ENCODE measurements around the gene PDE6B.

PDE6B gene

DNA sequence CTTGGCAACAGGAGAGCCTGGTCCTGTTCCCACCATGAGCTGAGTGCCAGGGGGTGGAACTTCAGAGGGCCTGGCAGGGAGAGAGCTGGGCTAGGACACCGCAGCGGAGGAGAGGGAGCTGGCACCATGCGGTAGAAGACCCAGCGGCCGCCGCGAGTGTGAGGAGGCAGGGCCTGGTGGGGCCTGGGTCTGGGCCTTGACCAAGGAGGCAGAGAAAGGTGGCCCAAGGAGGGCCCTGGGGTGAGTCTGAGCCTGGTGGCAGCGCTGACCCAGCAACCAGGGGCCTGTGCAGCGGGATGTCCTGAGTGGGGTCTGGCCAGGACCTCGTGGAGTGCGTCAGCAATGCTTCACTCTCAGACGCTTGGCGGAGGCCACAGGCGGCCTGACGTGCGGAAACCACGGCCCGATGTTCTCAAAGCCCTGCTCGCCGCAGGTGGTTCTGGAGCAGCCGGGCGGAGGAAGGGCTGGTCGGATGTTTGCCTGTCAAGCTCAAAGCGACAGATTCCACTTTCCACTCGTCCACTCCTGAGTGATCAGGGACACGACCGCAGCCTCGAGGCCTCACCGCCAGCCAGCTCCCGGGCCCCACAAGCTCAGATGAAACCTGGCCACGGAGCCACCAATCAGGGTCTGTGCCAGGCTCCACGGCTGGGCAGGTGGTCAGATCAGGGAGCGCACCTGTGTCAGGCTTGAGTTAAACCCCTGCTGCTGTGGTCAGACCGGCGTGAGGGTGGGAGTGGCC lies 27.9 kb downstream of the PDE6B start:
- in situ Hi-C loops (cut with MboI; ENCODE audit: low pct_unique_long_range_greater_than_20kb, low sequenced_read_pairs), result no loop called here
- DNase-seq, result no peak

DNA sequence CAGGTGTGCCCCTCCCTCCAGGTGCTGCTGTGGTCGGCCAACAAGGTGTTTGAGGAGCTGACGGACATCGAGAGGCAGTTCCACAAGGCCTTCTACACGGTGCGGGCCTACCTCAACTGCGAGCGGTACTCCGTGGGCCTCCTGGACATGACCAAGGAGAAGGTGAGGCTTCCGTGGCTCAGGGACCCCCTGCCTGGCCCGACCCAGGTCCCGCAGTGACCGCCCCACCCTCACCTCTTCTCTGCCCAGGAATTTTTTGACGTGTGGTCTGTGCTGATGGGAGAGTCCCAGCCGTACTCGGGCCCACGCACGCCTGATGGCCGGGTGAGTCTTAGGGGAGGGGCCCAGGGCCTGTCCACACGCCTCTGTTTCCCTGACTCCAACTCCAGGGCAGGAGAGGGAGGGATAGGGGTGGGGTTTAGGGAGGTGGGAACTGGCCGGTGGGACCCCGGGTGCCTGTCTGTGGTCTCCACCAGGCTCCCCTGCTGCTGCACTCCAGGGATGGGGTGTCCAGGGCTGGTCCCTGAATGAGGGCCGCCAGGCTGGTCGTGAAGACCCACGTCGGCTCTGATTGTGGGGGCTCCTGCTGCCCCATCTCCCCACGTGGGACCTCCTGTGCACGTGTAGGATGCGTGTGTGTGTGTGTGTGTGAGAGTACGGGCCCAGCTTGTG lies 28.6 kb downstream of the PDE6B start:
- in situ Hi-C loops (cut with MboI; ENCODE audit: low pct_unique_long_range_greater_than_20kb, low sequenced_read_pairs), result no loop called here
- no peak for DNase-seq

DNA sequence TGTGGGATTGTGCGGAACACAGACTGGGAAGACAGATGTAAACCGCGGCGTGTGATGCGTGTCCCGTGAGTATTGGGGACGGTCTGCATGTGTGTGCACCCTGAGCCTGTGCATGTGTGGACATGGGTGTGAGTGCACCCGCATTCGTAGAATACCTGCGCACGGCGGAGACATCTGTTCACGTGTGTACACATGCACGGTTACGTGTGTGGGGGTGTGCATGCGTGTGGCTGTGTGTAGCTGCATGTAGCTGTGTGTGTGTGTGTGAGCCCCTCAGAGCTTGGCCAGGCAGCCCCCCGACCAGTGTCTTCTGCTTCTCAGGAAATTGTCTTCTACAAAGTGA lies 29.1 kb downstream of the PDE6B start:
- in situ Hi-C loops (cut with MboI; ENCODE audit: low pct_unique_long_range_greater_than_20kb, low sequenced_read_pairs), result no loop called here
- no peak for DNase-seq

DNA sequence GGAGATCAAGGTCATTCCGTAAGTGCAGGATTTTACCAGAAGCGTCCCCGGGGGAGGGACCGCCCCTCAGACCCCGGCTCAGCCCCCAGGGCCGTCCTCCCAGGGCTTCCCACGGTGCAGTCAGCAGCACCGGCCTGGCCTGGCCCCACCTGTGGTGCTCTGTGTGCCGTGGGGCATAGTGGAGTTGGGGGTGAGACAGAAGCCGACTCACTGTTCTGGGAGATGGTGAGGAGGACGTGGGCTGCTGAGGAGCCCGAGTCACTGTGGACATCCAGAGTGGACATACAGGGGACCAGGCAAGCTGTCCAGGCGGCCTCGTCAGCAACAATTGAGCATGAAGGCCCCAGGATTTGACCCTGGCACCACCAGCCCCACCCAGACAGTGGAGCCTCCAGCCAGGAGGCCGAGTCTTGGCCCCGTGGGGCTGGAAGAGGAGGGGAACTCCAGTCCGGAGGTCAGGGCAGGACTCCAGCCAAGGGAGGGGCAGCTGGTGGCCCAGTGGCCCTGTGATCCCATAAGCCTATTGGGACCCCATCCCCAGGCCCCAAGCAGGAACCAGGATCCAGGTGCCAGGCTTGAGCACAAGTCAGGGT lies 29.6 kb downstream of the PDE6B start:
- DNase-seq, result no peak

DNA sequence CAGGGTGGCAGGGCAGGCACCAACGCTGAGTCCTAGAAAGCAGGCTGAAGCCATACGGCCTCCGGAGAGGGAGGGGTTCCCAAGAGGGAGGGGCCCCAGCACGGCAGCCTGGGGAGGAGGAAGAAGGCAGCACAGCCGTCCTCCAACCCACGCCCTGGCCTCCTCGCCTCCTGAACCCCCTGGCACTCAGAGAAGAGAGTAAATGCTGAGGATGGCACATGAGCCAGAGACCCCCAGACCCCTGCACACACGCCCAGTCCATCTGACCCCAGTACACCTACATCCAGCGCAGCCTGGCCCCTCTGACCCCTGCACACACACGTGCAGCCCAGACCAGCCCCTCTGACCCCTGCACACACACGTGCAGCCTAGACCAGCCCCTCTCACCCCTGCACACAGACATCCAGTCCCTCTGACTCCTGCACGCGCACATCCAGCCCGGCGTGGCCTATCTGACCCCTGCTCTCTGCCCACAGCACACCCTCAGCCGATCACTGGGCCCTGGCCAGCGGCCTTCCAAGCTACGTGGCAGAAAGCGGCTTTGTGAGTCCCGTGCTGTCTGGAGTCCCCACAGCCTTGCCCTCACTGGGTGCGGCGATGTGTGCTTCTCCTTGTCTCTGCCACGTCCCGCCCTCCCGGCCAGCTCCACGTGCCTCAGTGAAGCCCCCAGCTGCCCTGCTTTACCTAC lies 30.2 kb downstream of the PDE6B start:
- in situ Hi-C loops (cut with MboI; ENCODE audit: low pct_unique_long_range_greater_than_20kb, low sequenced_read_pairs), result no loop called here
- DNase-seq, result no peak

More for the DNA sequence above, 29.6 kb downstream of the PDE6B start:
- in situ Hi-C loops (cut with MboI; ENCODE audit: low pct_unique_long_range_greater_than_20kb, low sequenced_read_pairs), result no loop called here

DNA sequence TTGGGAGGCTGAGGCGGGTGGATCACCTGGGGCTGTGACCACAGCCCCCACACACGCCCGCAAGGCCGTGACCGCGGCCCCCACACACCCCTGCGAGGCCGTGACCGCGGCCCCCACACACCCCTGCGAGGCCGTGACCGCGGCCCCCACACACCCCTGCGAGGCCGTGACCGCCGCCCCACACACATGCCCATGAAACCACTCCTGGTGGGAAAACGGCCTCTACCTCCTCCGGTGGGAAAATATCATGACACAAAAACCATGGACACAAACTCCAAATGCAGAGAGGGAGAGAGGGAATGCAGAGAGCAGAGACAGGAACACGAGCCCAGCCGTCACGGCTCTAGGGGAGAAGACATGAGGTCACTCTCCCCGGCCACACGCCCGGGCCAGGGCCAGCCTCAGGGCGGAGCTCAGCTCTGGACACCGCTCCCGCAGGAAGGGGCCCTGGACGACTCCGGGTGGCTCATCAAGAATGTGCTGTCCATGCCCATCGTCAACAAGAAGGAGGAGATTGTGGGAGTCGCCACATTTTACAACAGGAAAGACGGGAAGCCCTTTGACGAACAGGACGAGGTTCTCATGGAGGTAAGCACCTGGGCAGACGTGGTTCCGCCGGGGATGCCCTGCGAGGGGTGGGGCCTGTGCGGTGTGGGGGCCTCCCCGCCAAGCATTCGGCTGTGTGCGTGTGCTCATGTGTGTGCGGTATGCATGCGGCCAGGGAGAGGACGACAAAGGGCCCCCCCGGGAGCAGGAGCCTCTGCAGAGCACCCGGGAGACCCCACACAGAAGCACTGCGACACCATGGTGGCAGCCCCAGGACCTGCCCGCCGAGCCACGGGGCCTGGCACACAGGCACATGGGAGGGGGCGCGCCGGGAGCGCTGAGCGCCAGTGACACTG lies 31.3 kb downstream of the PDE6B start:
- no peak for DNase-seq

DNA sequence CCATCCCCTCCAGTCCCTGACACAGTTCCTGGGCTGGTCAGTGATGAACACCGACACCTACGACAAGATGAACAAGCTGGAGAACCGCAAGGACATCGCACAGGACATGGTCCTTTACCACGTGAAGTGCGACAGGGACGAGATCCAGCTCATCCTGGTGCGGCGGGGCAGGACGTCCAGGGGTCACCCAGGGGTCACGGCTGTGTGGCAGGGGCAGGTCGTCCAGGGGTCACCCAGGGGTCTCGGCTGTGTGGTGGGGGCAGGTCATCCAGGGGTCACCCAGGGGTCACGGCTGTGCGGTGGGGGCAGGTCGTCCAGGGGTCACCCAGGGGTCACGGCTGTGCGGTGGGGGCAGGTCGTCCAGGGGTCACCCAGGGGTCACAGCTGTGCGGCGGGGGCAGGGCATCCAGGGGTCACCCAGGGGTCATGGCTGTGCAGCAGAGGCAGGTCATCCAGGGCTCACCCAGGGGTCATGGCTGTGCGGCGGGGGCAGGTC lies 32.0 kb downstream of the PDE6B start:
- no peak for DNase-seq
- in situ Hi-C loops (cut with MboI; ENCODE audit: low pct_unique_long_range_greater_than_20kb, low sequenced_read_pairs), result no loop called here

More for the DNA sequence above, 31.3 kb downstream of the PDE6B start:
- in situ Hi-C loops (cut with MboI; ENCODE audit: low pct_unique_long_range_greater_than_20kb, low sequenced_read_pairs), result no loop called here

DNA sequence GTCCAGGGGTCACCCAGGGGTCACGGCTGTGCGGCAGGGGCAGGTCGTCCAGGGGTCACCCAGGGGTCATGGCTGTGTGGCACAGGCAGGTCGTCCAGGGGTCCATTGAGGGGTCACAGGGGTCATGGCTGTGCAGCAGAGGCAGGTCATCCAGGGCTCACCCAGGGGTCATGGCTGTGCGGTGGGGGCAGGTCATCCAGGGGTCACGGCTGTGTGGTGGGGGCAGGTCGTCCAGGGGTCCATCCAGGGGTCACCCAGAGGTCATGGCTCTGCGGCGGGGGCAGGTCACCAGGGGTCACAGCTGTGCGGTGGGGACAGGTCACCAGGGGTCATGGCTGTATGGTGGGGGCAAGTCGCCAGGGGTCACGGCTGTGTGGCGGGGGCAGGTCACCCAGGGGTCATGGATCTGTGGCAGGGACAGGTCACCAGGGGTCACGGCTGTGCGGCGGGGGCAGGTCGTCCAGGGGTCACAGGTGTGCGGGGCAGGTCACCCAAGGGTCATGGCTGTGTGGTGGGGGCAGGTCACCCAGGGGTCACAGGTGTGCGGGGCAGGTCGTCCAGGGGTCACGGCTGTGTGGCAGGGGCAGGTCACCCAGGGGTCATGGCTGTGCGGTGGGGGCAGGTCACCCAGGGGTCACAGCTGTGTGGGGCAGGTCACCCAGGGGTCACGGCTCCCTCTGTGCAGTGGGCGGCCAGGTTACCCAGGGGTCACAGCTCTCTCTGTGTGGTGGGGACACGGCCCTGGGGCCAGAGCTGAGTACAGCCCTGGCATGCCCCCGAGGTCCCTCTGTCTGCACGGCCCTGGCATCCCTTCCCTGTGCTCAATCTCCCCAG lies 32.7 kb downstream of the PDE6B start:
- in situ Hi-C loops (cut with MboI; ENCODE audit: low pct_unique_long_range_greater_than_20kb, low sequenced_read_pairs), result no loop called here
- DNase-seq, result no peak

DNA sequence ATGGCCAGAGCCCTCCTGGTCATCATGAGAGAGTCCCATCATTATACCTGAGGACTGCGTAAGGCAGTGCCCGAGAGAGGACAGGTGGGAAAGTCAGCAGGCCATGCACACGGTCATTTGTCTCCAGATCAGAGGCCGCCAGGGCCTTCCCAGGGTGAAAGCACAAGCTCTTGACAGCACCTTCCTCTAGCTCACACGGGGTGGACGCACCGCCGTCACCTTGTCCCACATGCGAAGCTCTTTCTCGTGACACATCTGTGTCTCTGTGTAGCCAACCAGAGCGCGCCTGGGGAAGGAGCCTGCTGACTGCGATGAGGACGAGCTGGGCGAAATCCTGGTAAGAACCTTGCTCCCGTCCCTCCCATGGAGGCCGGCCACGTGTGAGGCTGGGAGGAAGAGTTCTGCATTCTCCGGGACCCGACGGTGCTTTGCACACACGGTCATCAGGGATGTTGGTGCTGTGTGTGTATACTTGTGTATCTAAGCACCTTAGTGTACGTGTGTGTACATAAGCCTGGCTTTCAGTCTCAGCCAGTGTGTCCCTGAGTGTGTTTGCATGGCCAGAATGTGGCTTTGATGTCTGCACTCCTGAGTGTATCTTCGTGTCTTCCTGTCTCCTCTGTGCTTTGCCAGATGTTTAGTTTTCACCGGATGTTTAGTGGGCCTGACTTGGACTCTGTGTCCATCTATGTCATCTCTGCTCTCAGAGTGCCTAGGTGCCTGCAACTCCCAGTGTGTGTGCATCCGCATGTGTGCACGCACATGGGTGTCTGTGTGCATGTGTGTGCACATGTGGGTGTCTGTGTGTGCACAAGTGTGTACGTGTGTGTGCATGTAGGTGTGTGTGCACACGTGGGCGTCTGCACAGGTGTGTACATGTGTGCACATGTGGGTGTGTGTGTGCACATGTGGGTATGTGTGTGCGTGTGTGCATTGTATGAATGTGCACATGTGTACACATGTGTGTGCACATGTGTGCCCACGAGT lies 33.6 kb downstream of the PDE6B start:
- in situ Hi-C loops (cut with MboI; ENCODE audit: low pct_unique_long_range_greater_than_20kb, low sequenced_read_pairs), result no loop called here
- DNase-seq, result no peak

DNA sequence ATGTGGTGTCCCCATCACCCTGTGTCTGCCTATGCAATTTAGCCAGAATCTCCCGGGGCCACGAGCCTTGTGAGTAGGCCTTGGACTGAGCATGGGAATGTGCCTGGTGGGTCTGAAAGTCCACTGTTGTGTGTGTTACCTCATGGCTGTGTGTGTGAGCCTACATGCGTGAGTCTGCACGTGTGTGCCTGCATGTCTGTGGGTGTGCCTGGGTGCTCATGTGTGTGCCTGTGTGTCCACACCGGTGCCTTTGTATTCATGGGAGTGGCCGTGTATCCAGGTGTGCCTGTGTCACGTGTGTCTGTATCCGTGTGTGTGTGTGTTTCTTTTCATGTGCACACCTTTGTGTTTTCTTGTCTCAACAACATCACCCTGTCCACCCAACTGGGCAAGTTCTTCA lies 34.5 kb downstream of the PDE6B start:
- no peak for DNase-seq
- in situ Hi-C loops (cut with MboI; ENCODE audit: low pct_unique_long_range_greater_than_20kb, low sequenced_read_pairs), result no loop called here

DNA sequence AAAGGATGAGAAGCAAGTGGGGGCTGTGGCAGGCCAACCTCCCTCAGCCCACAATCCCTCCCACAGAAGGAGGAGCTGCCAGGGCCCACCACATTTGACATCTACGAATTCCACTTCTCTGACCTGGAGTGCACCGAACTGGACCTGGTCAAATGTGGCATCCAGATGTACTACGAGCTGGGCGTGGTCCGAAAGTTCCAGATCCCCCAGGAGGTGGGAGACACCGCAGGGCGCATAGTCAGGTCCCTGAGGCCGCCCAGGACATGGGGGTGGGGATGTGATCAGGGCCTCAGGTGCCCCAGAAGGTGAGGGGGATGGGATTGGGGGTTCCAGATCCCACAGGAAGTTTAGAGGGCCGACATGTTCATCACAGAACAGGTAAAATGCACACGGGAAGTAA lies 35.0 kb downstream of the PDE6B start:
- in situ Hi-C loops (cut with MboI; ENCODE audit: low pct_unique_long_range_greater_than_20kb, low sequenced_read_pairs), result no loop called here
- no peak for DNase-seq

DNA sequence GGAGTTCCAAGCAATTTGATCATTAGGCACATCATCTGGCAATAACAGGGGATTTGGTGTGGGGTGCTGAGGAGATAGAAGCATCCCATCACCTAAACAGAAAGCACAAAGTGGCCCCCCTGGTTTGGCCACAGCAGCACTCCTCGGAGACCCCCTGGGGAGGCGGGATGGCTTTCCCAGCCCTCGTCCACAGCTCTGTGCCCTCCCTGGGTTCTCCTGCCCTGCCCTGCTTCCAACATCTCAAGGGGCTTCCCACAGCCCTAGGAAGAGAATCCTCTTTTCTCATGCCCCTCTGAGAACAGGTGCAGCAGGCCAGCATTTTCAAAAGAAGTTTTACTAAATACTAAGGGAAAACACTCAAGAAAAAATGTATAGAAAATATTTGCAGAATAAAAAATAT lies 35.9 kb downstream of the PDE6B start:
- in situ Hi-C loops (cut with MboI; ENCODE audit: low pct_unique_long_range_greater_than_20kb, low sequenced_read_pairs), result no loop called here
- no peak for DNase-seq

DNA sequence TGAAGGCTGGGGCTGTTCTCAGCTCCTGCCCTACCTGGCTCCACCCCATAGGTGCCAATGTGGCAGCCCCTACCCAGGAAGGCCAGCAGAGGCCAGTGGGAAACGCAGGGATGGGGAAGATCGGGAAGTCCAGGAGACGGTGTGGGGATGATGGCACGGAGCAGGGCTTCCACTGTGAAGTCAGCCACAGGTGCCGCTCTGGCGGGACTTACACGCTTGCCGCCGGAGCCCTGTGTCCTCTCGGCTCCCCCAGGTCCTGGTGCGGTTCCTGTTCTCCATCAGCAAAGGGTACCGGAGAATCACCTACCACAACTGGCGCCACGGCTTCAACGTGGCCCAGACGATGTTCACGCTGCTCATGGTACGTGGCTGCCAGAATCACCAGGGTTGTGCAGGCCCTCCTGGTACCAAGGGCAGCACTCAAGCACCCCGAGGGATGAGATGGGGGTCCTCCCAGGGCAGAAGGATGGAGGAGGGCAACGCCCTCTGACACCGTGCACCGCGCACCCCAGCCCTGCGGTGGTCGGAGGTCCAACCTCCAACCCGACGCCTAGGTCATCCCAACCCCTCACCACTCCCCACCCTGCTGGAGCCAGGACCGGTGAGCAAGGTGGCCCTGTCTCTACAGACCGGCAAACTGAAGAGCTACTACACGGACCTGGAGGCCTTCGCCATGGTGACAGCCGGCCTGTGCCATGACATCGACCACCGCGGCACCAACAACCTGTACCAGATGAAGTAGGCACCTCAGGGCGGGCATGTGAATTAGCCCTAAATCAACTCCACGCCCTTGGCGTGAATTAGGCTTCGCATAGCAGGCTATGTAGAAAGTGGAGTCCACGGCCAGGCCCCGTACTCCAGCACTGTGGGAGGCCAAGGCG lies 36.7 kb downstream of the PDE6B start:
- no peak for DNase-seq
- in situ Hi-C loops (cut with MboI; ENCODE audit: low pct_unique_long_range_greater_than_20kb, low sequenced_read_pairs), result no loop called here

DNA sequence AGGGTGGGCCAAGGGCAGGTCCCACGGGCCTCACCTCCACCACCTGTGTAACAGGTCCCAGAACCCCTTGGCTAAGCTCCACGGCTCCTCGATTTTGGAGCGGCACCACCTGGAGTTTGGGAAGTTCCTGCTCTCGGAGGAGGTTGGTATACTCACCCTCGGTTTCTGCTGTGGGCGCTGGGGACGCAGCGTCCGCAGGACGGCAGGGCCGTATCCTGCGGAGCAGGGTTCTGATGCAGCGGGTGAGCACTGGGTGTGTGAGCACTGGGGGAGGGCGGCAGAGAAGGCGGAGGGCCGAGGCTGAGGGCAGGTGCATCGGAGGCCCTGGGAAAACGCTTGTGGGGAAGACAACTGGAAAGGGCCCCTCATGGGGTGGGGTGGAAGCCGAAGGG lies 37.7 kb downstream of the PDE6B start:
- DNase-seq, result no peak
- in situ Hi-C loops (cut with MboI; ENCODE audit: low pct_unique_long_range_greater_than_20kb, low sequenced_read_pairs), result no loop called here

DNA sequence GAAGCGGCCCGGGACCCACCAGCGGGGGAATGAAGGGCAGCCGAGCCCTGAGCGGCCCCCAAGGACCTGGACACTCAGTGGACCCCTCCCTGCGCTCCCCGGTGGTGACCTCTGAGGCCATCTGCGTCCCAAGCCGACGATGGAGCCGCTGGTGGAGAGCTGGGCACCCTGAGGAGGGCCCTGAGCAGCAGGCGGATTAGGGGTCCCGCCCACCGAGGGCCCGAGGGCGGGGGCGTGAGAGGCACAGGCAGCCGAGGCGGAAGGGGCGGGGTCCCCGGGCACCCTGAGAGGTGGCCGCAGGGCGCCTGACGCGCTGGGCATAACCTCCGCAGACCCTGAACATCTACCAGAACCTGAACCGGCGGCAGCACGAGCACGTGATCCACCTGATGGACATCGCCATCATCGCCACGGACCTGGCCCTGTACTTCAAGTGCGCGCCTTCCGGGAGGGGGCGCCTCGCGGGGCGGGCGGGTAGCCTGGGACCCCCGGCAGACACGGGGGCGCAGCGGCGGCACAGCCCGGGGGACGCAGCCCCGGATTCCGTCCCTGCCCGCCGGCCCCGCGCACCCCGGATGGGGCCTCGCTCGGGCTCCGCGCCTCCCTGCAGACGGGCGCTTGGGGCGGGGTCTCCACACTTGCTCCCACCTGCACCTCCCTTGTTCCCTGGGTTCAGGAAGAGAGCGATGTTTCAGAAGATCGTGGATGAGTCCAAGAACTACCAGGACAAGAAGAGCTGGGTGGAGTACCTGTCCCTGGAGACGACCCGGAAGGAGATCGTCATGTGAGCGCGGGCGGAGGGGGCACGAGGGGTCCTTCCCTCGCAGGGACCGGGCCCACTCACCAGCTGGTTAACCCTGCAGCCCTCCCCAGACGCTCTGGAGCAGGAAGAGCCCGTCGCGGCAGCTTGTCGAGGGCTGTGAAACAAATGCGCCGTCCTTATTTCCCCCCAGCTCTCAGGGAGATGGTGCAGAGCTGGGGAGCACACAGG lies 38.4 kb downstream of the PDE6B start:
- no peak for DNase-seq
- in situ Hi-C loops (cut with MboI; ENCODE audit: low pct_unique_long_range_greater_than_20kb, low sequenced_read_pairs), result no loop called here
